DND-41 (cell line): Measurements from ENCODE around the gene HEATR1.
A peak's percentile ranks its signal among the peaks of the same experiment; 100 is the strongest.

ENCODE experiments used
- ATAC-seq: fragments of 200-7000 bp; cut with Tn5 transposase; 3 replicates; pipeline ENCODE4 v1.9.1; 2021; ENCODE audit warnings: low read depth; ENCODE audit not compliant: insufficient read depth
- DNase-seq: peaks from one replicate; pipeline ENCODE4 v3.0.0-alpha.2; 2020
- H2AFZ ChIP-seq: 2 replicates; pipeline ENCODE4 v1.6.0; 2012; ENCODE audit warnings: low read depth, low read length
- H3K27ac ChIP-seq: 2 replicates; pipeline ENCODE4 v1.5.1; 2012; ENCODE audit warnings: low read length, inconsistent platforms
- H3K27me3 ChIP-seq: fragments of 200-600 bp; sonication (generic); 2 replicates; pipeline ENCODE4 v1.6.0; 2012; ENCODE audit warnings: low read length, mild to moderate bottlenecking, inconsistent platforms; ENCODE audit not compliant: insufficient read depth, poor library complexity
- H3K36me3 ChIP-seq: 2 replicates; pipeline ENCODE4 v1.5.1; 2012; ENCODE audit warnings: low read length, inconsistent platforms; ENCODE audit not compliant: insufficient read depth
- H3K4me1 ChIP-seq: 2 replicates; pipeline ENCODE4 v1.5.1; 2012; ENCODE audit warnings: mild to moderate bottlenecking, low read length; ENCODE audit not compliant: insufficient read depth
- H3K4me2 ChIP-seq: 2 replicates; pipeline ENCODE4 v1.6.0; 2012; ENCODE audit warnings: mild to moderate bottlenecking, moderate library complexity, low read length, inconsistent platforms; ENCODE audit not compliant: insufficient read depth
- H3K4me3 ChIP-seq, 2 experiments: fragments of 200-600 bp in 1 of 2; shearing (Covaris generic) in 1 of 2; 2 replicates each; pipeline ENCODE4 v1.5.1; 2012 to 2016; ENCODE audit warnings: inconsistent platforms in 2 of 2, low read length in 2 of 2, mild to moderate bottlenecking in 2 of 2, low read depth in 1 of 2, moderate library complexity in 1 of 2
- H3K79me2 ChIP-seq: 2 replicates; pipeline ENCODE4 v1.6.0; 2012; ENCODE audit warnings: low read length, inconsistent platforms; ENCODE audit not compliant: insufficient read depth
- H3K9ac ChIP-seq: 2 replicates; pipeline ENCODE4 v1.6.0; 2012; ENCODE audit warnings: low read depth, mild to moderate bottlenecking, inconsistent platforms, low read length, moderate library complexity
- H3K9me3 ChIP-seq: 2 replicates; pipeline ENCODE4 v1.5.1; 2012; ENCODE audit warnings: low read length, moderate library complexity, mild to moderate bottlenecking, inconsistent platforms; ENCODE audit not compliant: insufficient read depth, severe bottlenecking
- H4K20me1 ChIP-seq: 2 replicates; pipeline ENCODE4 v1.6.0; 2012; ENCODE audit warnings: low read length; ENCODE audit not compliant: insufficient read depth
- EZH2 ChIP-seq: IDR thresholded peaks from 3 replicates; pipeline ENCODE4 v1.6.1; 2012; ENCODE audit warnings: borderline replicate concordance, low read depth, mild to moderate bottlenecking, moderate library complexity, low read length, inconsistent platforms; ENCODE audit not compliant: severe bottlenecking
- TF ChIP-seq, protein P1 (sequence below): IDR thresholded peaks from 2 replicates; pipeline ENCODE4 v1.5.1; 2012; ENCODE audit warnings: borderline replicate concordance, low read length, moderate library complexity, mild to moderate bottlenecking; ENCODE audit not compliant: poor library complexity, severe bottlenecking; ENCODE audit errors: extremely low read depth

The HEATR1 gene, protein sequence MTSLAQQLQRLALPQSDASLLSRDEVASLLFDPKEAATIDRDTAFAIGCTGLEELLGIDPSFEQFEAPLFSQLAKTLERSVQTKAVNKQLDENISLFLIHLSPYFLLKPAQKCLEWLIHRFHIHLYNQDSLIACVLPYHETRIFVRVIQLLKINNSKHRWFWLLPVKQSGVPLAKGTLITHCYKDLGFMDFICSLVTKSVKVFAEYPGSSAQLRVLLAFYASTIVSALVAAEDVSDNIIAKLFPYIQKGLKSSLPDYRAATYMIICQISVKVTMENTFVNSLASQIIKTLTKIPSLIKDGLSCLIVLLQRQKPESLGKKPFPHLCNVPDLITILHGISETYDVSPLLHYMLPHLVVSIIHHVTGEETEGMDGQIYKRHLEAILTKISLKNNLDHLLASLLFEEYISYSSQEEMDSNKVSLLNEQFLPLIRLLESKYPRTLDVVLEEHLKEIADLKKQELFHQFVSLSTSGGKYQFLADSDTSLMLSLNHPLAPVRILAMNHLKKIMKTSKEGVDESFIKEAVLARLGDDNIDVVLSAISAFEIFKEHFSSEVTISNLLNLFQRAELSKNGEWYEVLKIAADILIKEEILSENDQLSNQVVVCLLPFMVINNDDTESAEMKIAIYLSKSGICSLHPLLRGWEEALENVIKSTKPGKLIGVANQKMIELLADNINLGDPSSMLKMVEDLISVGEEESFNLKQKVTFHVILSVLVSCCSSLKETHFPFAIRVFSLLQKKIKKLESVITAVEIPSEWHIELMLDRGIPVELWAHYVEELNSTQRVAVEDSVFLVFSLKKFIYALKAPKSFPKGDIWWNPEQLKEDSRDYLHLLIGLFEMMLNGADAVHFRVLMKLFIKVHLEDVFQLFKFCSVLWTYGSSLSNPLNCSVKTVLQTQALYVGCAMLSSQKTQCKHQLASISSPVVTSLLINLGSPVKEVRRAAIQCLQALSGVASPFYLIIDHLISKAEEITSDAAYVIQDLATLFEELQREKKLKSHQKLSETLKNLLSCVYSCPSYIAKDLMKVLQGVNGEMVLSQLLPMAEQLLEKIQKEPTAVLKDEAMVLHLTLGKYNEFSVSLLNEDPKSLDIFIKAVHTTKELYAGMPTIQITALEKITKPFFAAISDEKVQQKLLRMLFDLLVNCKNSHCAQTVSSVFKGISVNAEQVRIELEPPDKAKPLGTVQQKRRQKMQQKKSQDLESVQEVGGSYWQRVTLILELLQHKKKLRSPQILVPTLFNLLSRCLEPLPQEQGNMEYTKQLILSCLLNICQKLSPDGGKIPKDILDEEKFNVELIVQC (N-terminal part only)

DNA sequence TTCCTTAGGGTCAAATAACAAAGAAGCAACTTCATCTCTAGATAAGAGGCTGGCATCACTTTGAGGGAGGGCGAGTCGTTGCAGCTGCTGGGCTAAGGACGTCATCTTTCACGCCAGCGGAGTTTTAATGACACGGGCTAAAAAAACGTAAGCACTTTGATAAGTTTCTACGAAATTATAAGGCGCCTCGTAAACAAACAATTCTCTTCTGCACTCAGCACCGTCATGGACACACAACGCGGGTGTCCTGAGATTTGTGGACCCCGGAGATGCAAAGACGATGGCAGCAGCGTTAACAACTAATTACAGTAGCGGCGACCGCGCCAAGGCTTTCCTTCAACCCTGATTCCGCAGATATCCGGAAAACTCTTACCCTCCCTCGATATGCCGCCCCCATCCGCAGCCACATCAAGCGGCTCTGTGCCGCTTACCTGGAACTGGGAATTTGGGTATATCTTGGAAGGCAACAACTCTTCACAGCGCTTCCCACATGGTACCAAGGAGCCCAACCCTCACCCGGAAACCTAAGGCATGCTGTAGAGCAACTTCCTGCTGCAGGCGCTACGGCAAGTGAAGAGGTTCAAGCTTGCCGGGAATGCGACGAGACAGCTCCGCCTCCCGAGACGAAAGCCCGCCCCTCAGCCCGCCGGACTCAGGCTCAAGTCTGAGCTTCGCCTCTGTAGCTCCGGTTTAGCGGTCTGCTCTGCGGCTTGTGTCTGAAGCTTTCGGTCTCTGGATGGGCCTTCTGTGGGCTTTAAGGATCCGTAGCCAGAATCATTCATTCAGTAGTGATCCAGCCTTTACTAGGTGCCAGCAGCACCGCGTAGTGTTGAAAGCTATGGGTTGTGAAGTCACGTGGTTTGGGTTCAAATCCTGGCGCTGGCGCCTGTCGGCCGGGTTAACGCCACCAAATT is at the start of gene HEATR1:
Gene HEATR1 (minus strand): TSS at position 526 of the 914 bp plus-strand sequence. CDS start 421 bp downstream, at position 105.
- Histone ChIP-seq H3K4me1 (peaks cover 25% of the 10 kb centered on the region), H3K9ac (peak within 1 kb of the TSS; percentile 63), H3K27ac (peak within 1 kb of the TSS; percentile 87), H3K36me3 (peaks cover 33% of the 10 kb centered on the region), H3K9me3 (no peaks in the 10 kb centered on the region), H3K27me3 (no peaks in the 10 kb centered on the region), H3K4me3 (peak within 1 kb of the TSS; percentile 60 to 90), H3K4me2 (peak within 1 kb of the TSS; percentile 81), H3K79me2 (peaks cover 35% of the 10 kb centered on the region), H4K20me1 (no peaks in the 10 kb centered on the region), H2AFZ (peak within 1 kb of the TSS; percentile 95)
- peak; percentile 95 for ATAC-seq
- DNase-seq: peak; percentile 92
- TF ChIP-seq, protein P1, sequence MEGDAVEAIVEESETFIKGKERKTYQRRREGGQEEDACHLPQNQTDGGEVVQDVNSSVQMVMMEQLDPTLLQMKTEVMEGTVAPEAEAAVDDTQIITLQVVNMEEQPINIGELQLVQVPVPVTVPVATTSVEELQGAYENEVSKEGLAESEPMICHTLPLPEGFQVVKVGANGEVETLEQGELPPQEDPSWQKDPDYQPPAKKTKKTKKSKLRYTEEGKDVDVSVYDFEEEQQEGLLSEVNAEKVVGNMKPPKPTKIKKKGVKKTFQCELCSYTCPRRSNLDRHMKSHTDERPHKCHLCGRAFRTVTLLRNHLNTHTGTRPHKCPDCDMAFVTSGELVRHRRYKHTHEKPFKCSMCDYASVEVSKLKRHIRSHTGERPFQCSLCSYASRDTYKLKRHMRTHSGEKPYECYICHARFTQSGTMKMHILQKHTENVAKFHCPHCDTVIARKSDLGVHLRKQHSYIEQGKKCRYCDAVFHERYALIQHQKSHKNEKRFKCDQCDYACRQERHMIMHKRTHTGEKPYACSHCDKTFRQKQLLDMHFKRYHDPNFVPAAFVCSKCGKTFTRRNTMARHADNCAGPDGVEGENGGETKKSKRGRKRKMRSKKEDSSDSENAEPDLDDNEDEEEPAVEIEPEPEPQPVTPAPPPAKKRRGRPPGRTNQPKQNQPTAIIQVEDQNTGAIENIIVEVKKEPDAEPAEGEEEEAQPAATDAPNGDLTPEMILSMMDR: peak; percentile 17
- TF ChIP-seq EZH2: no peak

DNA sequence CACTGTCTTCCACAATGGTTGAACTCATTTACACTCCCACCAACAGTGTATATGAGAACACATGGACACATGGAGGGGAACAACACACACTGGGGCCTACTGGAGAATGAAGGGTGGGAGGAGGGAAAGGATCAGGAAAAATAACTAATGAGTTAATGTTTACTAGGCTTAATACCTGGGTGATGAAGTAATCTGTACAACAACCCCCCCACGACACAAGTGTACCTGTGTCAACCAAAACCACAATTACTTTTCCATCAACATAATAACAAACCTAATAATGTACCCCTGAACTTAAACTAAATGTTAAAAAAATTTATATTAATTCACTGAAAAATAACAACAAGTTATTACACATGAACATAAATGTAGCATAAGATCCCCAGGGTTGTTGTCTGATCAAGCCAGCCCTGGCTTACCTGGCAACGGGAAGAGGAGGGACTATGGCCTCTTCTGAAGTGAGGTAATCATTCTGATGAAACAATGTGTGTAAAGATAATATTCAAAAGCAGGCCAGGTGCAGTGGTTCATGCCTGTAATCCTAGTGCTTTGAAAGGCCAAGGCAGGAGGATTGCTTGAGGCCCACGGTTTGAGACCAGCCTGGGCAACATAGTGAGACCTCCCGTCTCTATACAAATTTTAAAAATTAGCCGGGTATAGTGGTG is 40.8 kb upstream of the HEATR1 start:
- H3K27me3 ChIP-seq: no peaks in the 10 kb centered on the region
- H3K4me2 ChIP-seq: no peak overlapping the region
- H4K20me1 ChIP-seq: no peaks in the 10 kb centered on the region
- H3K79me2 ChIP-seq: no peaks in the 10 kb centered on the region
- H3K36me3 ChIP-seq: no peaks in the 10 kb centered on the region
- H3K27ac ChIP-seq: no peak overlapping the region
- ATAC-seq (no peak), DNase-seq (no peak)
- H3K4me3 ChIP-seq: no peak overlapping the region
- H3K9ac ChIP-seq: no peak overlapping the region
- no peak for TF ChIP-seq EZH2
- TF ChIP-seq, protein P1: no peak
- no peaks in the 10 kb centered on the region for H3K9me3 ChIP-seq
- H2AFZ ChIP-seq: no peak overlapping the region
- H3K4me1 ChIP-seq: no peaks in the 10 kb centered on the region

DNA sequence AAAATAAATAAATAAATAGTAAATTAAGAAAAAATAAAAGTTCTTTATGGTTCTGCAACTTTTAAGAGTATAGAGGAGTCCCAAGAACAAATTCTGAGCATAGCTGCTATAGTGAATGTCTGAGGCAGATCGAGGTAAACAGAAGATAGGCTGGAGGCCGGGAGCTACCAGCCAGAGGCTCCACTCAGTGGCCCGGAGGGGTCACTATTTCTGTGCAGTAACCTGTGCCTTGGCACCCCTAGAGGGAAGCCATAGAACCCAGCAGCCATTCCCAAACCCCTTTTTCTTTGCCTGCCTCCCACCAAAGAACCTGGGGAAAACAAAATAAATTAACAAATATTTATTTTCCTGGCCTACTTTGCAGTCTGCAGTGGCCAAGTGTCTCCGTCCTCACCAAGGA is 38.4 kb upstream of the HEATR1 start:
- TF ChIP-seq, protein P1: no peak
- TF ChIP-seq EZH2: no peak
- no peak for DNase-seq
- Histone ChIP-seq H3K27ac (no peak overlapping the region), H3K9ac (no peak overlapping the region), H4K20me1 (no peaks in the 10 kb centered on the region), H3K9me3 (no peaks in the 10 kb centered on the region), H3K4me2 (no peak overlapping the region), H2AFZ (no peak overlapping the region), H3K27me3 (no peaks in the 10 kb centered on the region), H3K4me3 (no peak overlapping the region), H3K4me1 (no peaks in the 10 kb centered on the region), H3K36me3 (no peaks in the 10 kb centered on the region), H3K79me2 (no peaks in the 10 kb centered on the region)
- ATAC-seq: no peak
